Endothelial cell of umbilical vein (primary cell): ENCODE measurements around the gene STIMATE. TPM values are rescaled to one million over a fixed set of nuclear protein-coding genes. Genes with fewer than 3 reads are reported as not detected.

Experiments
- BruUV-seq: library from RNA; stranded (reverse); fragments of 400-500 nt; replicated peaks from 2 replicates; lab custom pipeline; 2021; lab: Mats Ljungman, UMichigan
- CTCF ChIA-PET: fragments of 300-600, 350-600 bp; sonication (Branson Sonifier 250); formaldehyde crosslinking; loops from one replicate; lab custom pipeline; 2021; ENCODE audit warnings: antibody characterized with exemption, inconsistent platforms; lab: Charles Lee
- POLR2A ChIA-PET: fragments of 300-600, 350-600 bp; sonication (Branson Sonifier 250); formaldehyde crosslinking; loops from one replicate; lab custom pipeline; 2021; ENCODE audit warnings: antibody characterized with exemption, inconsistent platforms; lab: Charles Lee
- DNase-seq: peaks from one replicate; pipeline ENCODE4 v3.0.0-alpha.2; 2011; ENCODE audit warnings: low read depth, low spot score
- FAIRE-seq: peaks from 2 replicates; lab custom pipeline; 2011; peaks lifted over from hg19 to GRCh38; lab: Jason Lieb, UNC
- H2AFZ ChIP-seq: 2 replicates; pipeline ENCODE4 v1.6.0; 2012; ENCODE audit warnings: low read depth, low read length, control low read depth, inconsistent platforms
- H3K27ac ChIP-seq: 2 replicates; pipeline ENCODE4 v1.5.1; 2011; ENCODE audit warnings: low read depth, mild to moderate bottlenecking, control low read depth, low read length, moderate library complexity; ENCODE audit not compliant: insufficient read depth
- H3K27me3 ChIP-seq, 2 experiments: 2 replicates each; pipeline versions ENCODE4 v1.6.0 to v1.6.1; 2011; ENCODE audit warnings: low read length in 2 of 2, mixed read lengths in 1 of 2; ENCODE audit not compliant: control insufficient read depth in 2 of 2, insufficient read depth in 2 of 2
- H3K36me3 ChIP-seq, 2 experiments: 2 replicates in 1 of 2; 3 replicates in 1 of 2; pipeline ENCODE4 v1.5.1; 2011; ENCODE audit warnings: low read length in 2 of 2, mild to moderate bottlenecking in 1 of 2, moderate library complexity in 1 of 2; ENCODE audit not compliant: control insufficient read depth in 2 of 2, insufficient read depth in 2 of 2; ENCODE audit errors: extremely low read depth in 1 of 2
- H3K4me1 ChIP-seq: 3 replicates; pipeline ENCODE4 v1.5.1; 2011; ENCODE audit warnings: mild to moderate bottlenecking, low read length; ENCODE audit not compliant: control insufficient read depth, insufficient read depth; ENCODE audit errors: extremely low read depth
- H3K4me2 ChIP-seq: 2 replicates; pipeline ENCODE4 v1.6.1; 2011; ENCODE audit warnings: low read length, control low read depth, mixed read lengths; ENCODE audit not compliant: insufficient read depth
- H3K4me3 ChIP-seq, 3 experiments: fragments of 200-600 bp in 1 of 3; sonication (generic), shearing (Covaris generic) in 1 of 3; replicated peaks in 1 of 3; 2 replicates each; pipeline ENCODE4 v1.5.1; 2011 to 2016; ENCODE audit warnings: control low read depth in 3 of 3, low read length in 3 of 3, mild to moderate bottlenecking in 2 of 3, inconsistent platforms in 1 of 3, low read depth in 1 of 3, moderate library complexity in 1 of 3; ENCODE audit not compliant: insufficient read depth in 1 of 3
- H3K79me2 ChIP-seq: 2 replicates; pipeline ENCODE4 v1.6.0; 2012; ENCODE audit warnings: low read length, inconsistent platforms; ENCODE audit not compliant: control insufficient read depth, insufficient read depth
- H3K9ac ChIP-seq: replicated peaks from 2 replicates; pipeline ENCODE3; 2011; ENCODE audit warnings: low read length, control low read depth; ENCODE audit not compliant: insufficient read depth; ENCODE audit errors: extremely low read depth
- H3K9me1 ChIP-seq: replicated peaks from 3 replicates; pipeline ENCODE4 v1.6.0; 2011; ENCODE audit warnings: mild to moderate bottlenecking, low read length; ENCODE audit not compliant: control insufficient read depth, insufficient read depth; ENCODE audit errors: extremely low read depth
- H3K9me3 ChIP-seq: replicated peaks from 2 replicates; pipeline ENCODE4 v1.5.1; 2012; ENCODE audit warnings: low read length, inconsistent platforms; ENCODE audit not compliant: control insufficient read depth, insufficient read depth
- H4K20me1 ChIP-seq: replicated peaks from 2 replicates; pipeline ENCODE3; 2011; ENCODE audit warnings: mild to moderate bottlenecking, low read length; ENCODE audit not compliant: control insufficient read depth, insufficient read depth; ENCODE audit errors: extremely low read depth
- CTCF ChIP-seq, 2 donors: IDR thresholded peaks; 1 replicate in 1 of 2; 2 replicates in 1 of 2; pipeline ENCODE4 v1.5.1; 2011; ENCODE audit warnings: low read length in 2 of 2, mild to moderate bottlenecking in 2 of 2, moderate library complexity in 2 of 2, control low read depth in 1 of 2, inconsistent platforms in 1 of 2, low read depth in 1 of 2; ENCODE audit not compliant: insufficient read depth in 1 of 2; ENCODE audit errors: extremely low read depth in 1 of 2
- EZH2 ChIP-seq: IDR thresholded peaks from 2 replicates; pipeline ENCODE4 v1.6.1; 2012; ENCODE audit warnings: borderline replicate concordance, low read depth, mild to moderate bottlenecking, moderate library complexity, low read length, inconsistent platforms; ENCODE audit not compliant: severe bottlenecking
- FOS ChIP-seq: IDR thresholded peaks from 2 replicates; pipeline ENCODE4 v1.6.1; 2011; ENCODE audit warnings: mild to moderate bottlenecking, low read length, moderate library complexity, borderline replicate concordance; ENCODE audit not compliant: insufficient read depth
- GATA2 ChIP-seq: IDR thresholded peaks from 2 replicates; pipeline ENCODE4 v1.7.0; 2011; ENCODE audit warnings: low read depth, mild to moderate bottlenecking, moderate library complexity, mixed read lengths, low read length; ENCODE audit not compliant: insufficient read length, insufficient read depth
- JUN ChIP-seq: IDR thresholded peaks from 2 replicates; pipeline ENCODE4 v1.6.1; 2011; ENCODE audit warnings: borderline replicate concordance, low read depth; ENCODE audit not compliant: insufficient read length, insufficient read depth
- MYC ChIP-seq: IDR thresholded peaks from one replicate; pipeline ENCODE4 v1.6.1; 2011; ENCODE audit warnings: mild to moderate bottlenecking, low read depth, low read length
- POLR2A ChIP-seq: IDR thresholded peaks from 2 replicates; pipeline ENCODE4 v1.6.1; 2012; ENCODE audit warnings: low read depth, mild to moderate bottlenecking, control low read depth, low read length
- POLR2AphosphoS5 ChIP-seq: IDR thresholded peaks from 2 replicates; pipeline ENCODE4 v1.6.1; 2012; ENCODE audit warnings: low read depth, mild to moderate bottlenecking, control low read depth, low read length, moderate library complexity; ENCODE audit not compliant: insufficient read depth
- dilution Hi-C: fragments of 300-500 bp; cut with MboI; formaldehyde crosslinking; loops from one replicate; pipeline ENCODE4 v1.15.0; 2019; ENCODE audit warnings: low sequenced_read_pairs; ENCODE audit not compliant: extremely low pct_ligation_motif_present
- intact Hi-C: fragments of 100-400 bp; cut with micrococcal nuclease; formaldehyde crosslinking; loops from one replicate; pipeline ENCODE4 v1.10.0; 2022
- polyA plus RNA-seq, 4 experiments: library from polyadenylated mRNA; depleted of rRNA in 3 of 4; stranded (reverse) in 3 of 4; unstranded in 1 of 4; fragments of >200 nt; gene quantifications; 2 replicates each; pipeline versions ENCODE4 v1.2.1 to v1.2.3, GENCODE V29; 2011 to 2012; ENCODE audit warnings: missing spikeins in 1 of 4
- total RNA-seq: library from RNA; stranded (reverse); gene quantifications from 2 replicates; pipeline ENCODE4 v1.2.3, GENCODE V29; 2021
- TF ChIP-seq, protein P1 (sequence below): IDR thresholded peaks from 2 replicates; pipeline ENCODE4 v1.6.1; 2011; ENCODE audit not compliant: insufficient read depth, insufficient read length

STIMATE gene
- total and polyA plus RNA-seq, 2 donors (not counting 3 experiments of a cell fraction or from before 2014, with no cell fraction given), result 18.2 to 24.0 TPM

- dilution Hi-C loops, result no loop called here
- no peak for FAIRE-seq
- POLR2A ChIA-PET, result no interaction called here
- CTCF ChIA-PET, result interaction anchor here (1.6 to 1.7 kb wide), 2 partner anchors 18 to 41 kb away, joined by 4 to 7 read pairs; no protein-coding TSS in a partner anchor
- Histone ChIP-seq H3K4me3 (no peak overlapping the region), H3K9me1 (no peaks in the 10 kb centered on the region), H3K4me2 (no peak overlapping the region), H3K4me1 (no peaks in the 10 kb centered on the region), H3K9me3 (no peaks in the 10 kb centered on the region), H2AFZ (no peak overlapping the region), H3K79me2 (no peaks in the 10 kb centered on the region), H3K27ac (no peak overlapping the region), H4K20me1 (no peaks in the 10 kb centered on the region), H3K27me3 (no peaks in the 10 kb centered on the region), H3K9ac (no peak overlapping the region), H3K36me3 (peaks cover 0 to 5% of the 10 kb centered on the region in 2 experiments)
- BruUV-seq, result no TSS peak
- no peak for DNase-seq
- TF ChIP-seq CTCF (IDR thresholded peaks at IDR 0.05; ENCODE audit: extremely low read depth in 1 of 2, insufficient read depth in 1 of 2, low read depth in 1 of 2, low read length in 2 of 2) (no peak), FOS (no peak), EZH2 (no peak), JUN (no peak), MYC (no peak), POLR2AphosphoS5 (no peak), GATA2 (no peak), POLR2A (no peak)
- TF ChIP-seq, protein P1, sequence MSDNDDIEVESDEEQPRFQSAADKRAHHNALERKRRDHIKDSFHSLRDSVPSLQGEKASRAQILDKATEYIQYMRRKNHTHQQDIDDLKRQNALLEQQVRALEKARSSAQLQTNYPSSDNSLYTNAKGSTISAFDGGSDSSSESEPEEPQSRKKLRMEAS, result no peak
- intact Hi-C loops, result no loop called here
Observed at GRCh38 chr3:52839268-52839575, 58.1 kb downstream of the STIMATE start.
